ES-I3 (cell line): ENCODE measurements around the gene TPST1.
A peak's percentile ranks its signal among the peaks of the same experiment; 100 is the strongest.
"Not testable (repeated sequence)": the region's sequence is repeated elsewhere in the genome, so short reads cannot be mapped to it uniquely, and the experiment has no call there.

Source experiments
- H3K36me3 ChIP-seq: 2 replicates; pipeline ENCODE4 v1.6.1; 2013; ENCODE audit warnings: mild to moderate bottlenecking, low read length, control low read depth, moderate library complexity; ENCODE audit not compliant: insufficient read depth
- H3K4me1 ChIP-seq: 2 replicates; pipeline ENCODE4 v1.6.1; 2013; ENCODE audit warnings: mild to moderate bottlenecking, control low read depth, low read length; ENCODE audit not compliant: insufficient read depth
- H3K9ac ChIP-seq: 2 replicates; pipeline ENCODE4 v1.6.1; 2013; ENCODE audit warnings: low read depth, mild to moderate bottlenecking, low read length, moderate library complexity
- H3K9me3 ChIP-seq: 2 replicates; pipeline ENCODE4 v1.6.1; 2013; ENCODE audit warnings: mild to moderate bottlenecking, low read length, moderate library complexity; ENCODE audit not compliant: control insufficient read depth, insufficient read depth

The TPST1 gene

GRCh38 chr7:66204822-66205740, at the start of gene TPST1:
Gene TPST1 (plus strand): TSS chr7:66205334. CDS start chr7:66240426, 35,092 bp downstream.
- H3K9me3 ChIP-seq = no peaks in the 10 kb centered on the region
- peak within 1 kb of the TSS; percentile 94 for H3K9ac ChIP-seq
- no peaks in the 10 kb centered on the region for H3K36me3 ChIP-seq
- H3K4me1 ChIP-seq = peaks cover 8% of the 10 kb centered on the region; the same call in 1 of the 2 replicates

GRCh38 chr7:66156035-66156434, 49.1 kb upstream of the TPST1 start:
- not testable (repeated sequence) for H3K36me3 ChIP-seq, H3K9ac ChIP-seq, H3K9me3 ChIP-seq
- H3K4me1 ChIP-seq = peaks cover 11% of the 10 kb centered on the region

GRCh38 chr7:66157060-66157459, 48.1 kb upstream of the TPST1 start:
- H3K9me3 ChIP-seq = no peaks in the 10 kb centered on the region
- peaks cover 8% of the 10 kb centered on the region; the same call in 1 of the 2 replicates for H3K36me3 ChIP-seq
- no peak overlapping the region for H3K9ac ChIP-seq
- peaks cover 7% of the 10 kb centered on the region for H3K4me1 ChIP-seq

GRCh38 chr7:66162622-66163021, 42.5 kb upstream of the TPST1 start:
- no peaks in the 10 kb centered on the region for H3K9me3 ChIP-seq
- no peaks in the 10 kb centered on the region for H3K4me1 ChIP-seq
- H3K36me3 ChIP-seq = peaks cover 5% of the 10 kb centered on the region; the same call in 1 of the 2 replicates
- H3K9ac ChIP-seq = no peak overlapping the region

GRCh38 chr7:66163186-66163610, 41.9 kb upstream of the TPST1 start:
- Histone ChIP-seq H3K4me1 (no peaks in the 10 kb centered on the region), H3K36me3 (peaks cover 2% of the 10 kb centered on the region; the same call in 1 of the 2 replicates), H3K9me3 (no peaks in the 10 kb centered on the region), H3K9ac (no peak overlapping the region)

- no peaks in the 10 kb centered on the region for H3K36me3 ChIP-seq
Measured at GRCh38 chr7:66164356-66164755, 40.8 kb upstream of the TPST1 start.

GRCh38 chr7:66167773-66168387, 37.3 kb upstream of the TPST1 start:
- H3K36me3 ChIP-seq = no peaks in the 10 kb centered on the region
- H3K9ac ChIP-seq = no peak overlapping the region
- H3K4me1 ChIP-seq = no peaks in the 10 kb centered on the region
- H3K9me3 ChIP-seq = no peaks in the 10 kb centered on the region

More at GRCh38 chr7:66164356-66164755, 40.8 kb upstream of the TPST1 start:
- no peaks in the 10 kb centered on the region for H3K4me1 ChIP-seq
- no peaks in the 10 kb centered on the region for H3K9me3 ChIP-seq
- no peak overlapping the region for H3K9ac ChIP-seq

- no peak overlapping the region for H3K9ac ChIP-seq
- H3K9me3 ChIP-seq = no peaks in the 10 kb centered on the region
- H3K36me3 ChIP-seq = no peaks in the 10 kb centered on the region
- no peaks in the 10 kb centered on the region for H3K4me1 ChIP-seq
Measured at GRCh38 chr7:66169616-66170015, 35.5 kb upstream of the TPST1 start.

- Histone ChIP-seq H3K9ac (no peak overlapping the region), H3K4me1 (no peaks in the 10 kb centered on the region), H3K9me3 (no peaks in the 10 kb centered on the region), H3K36me3 (no peaks in the 10 kb centered on the region)
Measured at GRCh38 chr7:66170309-66171231, 34.6 kb upstream of the TPST1 start.

- not testable (repeated sequence) for H3K9ac ChIP-seq, H3K36me3 ChIP-seq, H3K9me3 ChIP-seq, H3K4me1 ChIP-seq
Measured at GRCh38 chr7:66172536-66173401, 32.4 kb upstream of the TPST1 start.

- H3K36me3 ChIP-seq = no peaks in the 10 kb centered on the region
- no peak overlapping the region for H3K9ac ChIP-seq
- peaks cover 3% of the 10 kb centered on the region; the same call in 1 of the 2 replicates for H3K9me3 ChIP-seq
- H3K4me1 ChIP-seq = no peaks in the 10 kb centered on the region
Measured at GRCh38 chr7:66173856-66174255, 31.3 kb upstream of the TPST1 start.

- H3K9ac ChIP-seq, H3K9me3 ChIP-seq, H3K4me1 ChIP-seq, H3K36me3 ChIP-seq: not testable (repeated sequence)
Measured at GRCh38 chr7:66175006-66175405, 30.1 kb upstream of the TPST1 start.

GRCh38 chr7:66176914-66177313, 28.2 kb upstream of the TPST1 start:
- H3K9ac ChIP-seq = no peak overlapping the region

More at GRCh38 chr7:66176914-66177313, 28.2 kb upstream of the TPST1 start:
- Histone ChIP-seq H3K36me3 (no peaks in the 10 kb centered on the region), H3K9me3 (peaks cover 3% of the 10 kb centered on the region; the same call in 1 of the 2 replicates), H3K4me1 (no peaks in the 10 kb centered on the region)
